Measurements from ENCODE around the gene MAP3K4. TPM values are rescaled to one million over a fixed set of nuclear protein-coding genes. Genes with fewer than 3 reads are reported as not detected.

The MAP3K4 gene
- total and polyA plus RNA-seq, 7 donors: 4.6 to 79.2 (median 22.7) TPM

- Histone ChIP-seq H3K36me3 (peaks cover 11 to 96% (median 54%) of the 10 kb centered on the region in 4 donors), H3K27ac (peak overlapping the region in 2 of 4 donors; percentile 21 to 42), H3K4me1 (peaks cover 0 to 14% (median 5%) of the 10 kb centered on the region in 4 donors), H3K4me3 (no peak overlapping the region), H3K9me3 (no peaks in the 10 kb centered on the region), H3K27me3 (no peaks in the 10 kb centered on the region)
- DNase-seq: no peak
- TF ChIP-seq POLR2AphosphoS5 (IDR thresholded peaks at IDR 0.05) (peak in 3 of 4 donors; percentile 25 to 53 (median 40)), EP300 (IDR thresholded peaks at IDR 0.05) (no peak)
- intact Hi-C loops (cut with DNase I): no loop called here
- WGBS, 2 donors: 84 to 92% methylated on average over 14 of the region's 14 CpGs
Measured at GRCh38 chr6:161110028-161110779, 118.6 kb downstream of the MAP3K4 start.

GRCh38 chr6:161111261-161111660, 119.7 kb downstream of the MAP3K4 start:
- no peak overlapping the region for H3K27ac ChIP-seq
- H3K27me3 ChIP-seq: no peaks in the 10 kb centered on the region
- peaks cover 11 to 99% (median 57%) of the 10 kb centered on the region in 4 donors for H3K36me3 ChIP-seq
- no peak for TF ChIP-seq POLR2AphosphoS5 (IDR thresholded peaks at IDR 0.05)
- no peak for TF ChIP-seq CTCF (IDR thresholded peaks at IDR 0.05)
- TF ChIP-seq EP300 (IDR thresholded peaks at IDR 0.05): no peak
- no peak for TF ChIP-seq POLR2A (IDR thresholded peaks at IDR 0.05)
- intact Hi-C loops (cut with DNase I): no loop called here
- H3K4me1 ChIP-seq: peaks cover 0 to 14% (median 5%) of the 10 kb centered on the region in 4 donors
- no peaks in the 10 kb centered on the region for H3K9me3 ChIP-seq
- H3K4me3 ChIP-seq: no peak overlapping the region
- DNase-seq: no peak
- WGBS, 2 donors: 74 to 94% methylated on average over 4 of the region's 4 CpGs

GRCh38 chr6:161115468-161115867, 123.9 kb downstream of the MAP3K4 start:
- H3K36me3 ChIP-seq: peaks cover 0 to 96% (median 35%) of the 10 kb centered on the region in 4 donors
- TF ChIP-seq CTCF (IDR thresholded peaks at IDR 0.05) (no peak), POLR2A (IDR thresholded peaks at IDR 0.05) (no peak), POLR2AphosphoS5 (IDR thresholded peaks at IDR 0.05) (no peak), EP300 (IDR thresholded peaks at IDR 0.05) (no peak)
- no peak for DNase-seq
- peaks cover 0 to 3% (median 0%) of the 10 kb centered on the region in 4 donors for H3K4me1 ChIP-seq
- no peaks in the 10 kb centered on the region for H3K27me3 ChIP-seq
- no peak overlapping the region for H3K4me3 ChIP-seq
- H3K9me3 ChIP-seq: no peaks in the 10 kb centered on the region
- 93 to 96% methylated on average over 3 of the region's 3 CpGs for WGBS, 2 donors
- no peak overlapping the region for H3K27ac ChIP-seq
- intact Hi-C loops (cut with DNase I): no loop called here

GRCh38 chr6:161116554-161116953, 125.0 kb downstream of the MAP3K4 start:
- no peak for DNase-seq
- H3K4me3 ChIP-seq: no peak overlapping the region
- WGBS, 2 donors: 89 to 92% methylated on average over 4 of the region's 4 CpGs
- no peaks in the 10 kb centered on the region for H3K9me3 ChIP-seq
- no peak for TF ChIP-seq CTCF (IDR thresholded peaks at IDR 0.05)
- TF ChIP-seq POLR2A (IDR thresholded peaks at IDR 0.05): no peak
- TF ChIP-seq POLR2AphosphoS5 (IDR thresholded peaks at IDR 0.05): no peak
- no peak for TF ChIP-seq EP300 (IDR thresholded peaks at IDR 0.05)
- intact Hi-C loops (cut with DNase I): no loop called here
- no peak overlapping the region for H3K27ac ChIP-seq
- no peaks in the 10 kb centered on the region for H3K4me1 ChIP-seq
- no peaks in the 10 kb centered on the region for H3K27me3 ChIP-seq
- peaks cover 0 to 94% (median 31%) of the 10 kb centered on the region in 4 donors for H3K36me3 ChIP-seq

- DNase-seq: no peak
- WGBS, 2 donors: 85 to 90% methylated on average over 7 of the region's 7 CpGs
- H3K36me3 ChIP-seq: peaks cover 0 to 90% (median 24%) of the 10 kb centered on the region in 4 donors
Measured at GRCh38 chr6:161117308-161117707, 125.7 kb downstream of the MAP3K4 start.

More at GRCh38 chr6:161117308-161117707, 125.7 kb downstream of the MAP3K4 start:
- Histone ChIP-seq H3K27me3 (no peaks in the 10 kb centered on the region), H3K9me3 (no peaks in the 10 kb centered on the region), H3K27ac (no peak overlapping the region), H3K4me1 (no peaks in the 10 kb centered on the region), H3K4me3 (no peak overlapping the region)
- no peak for TF ChIP-seq POLR2A (IDR thresholded peaks at IDR 0.05)
- intact Hi-C loops (cut with DNase I): no loop called here

Data from sigmoid colon (tissue), 7 donors.